H1 (cell line): Measurements from ENCODE around the gene SLC2A2.

Experiments used
- CTCF ChIP-seq, 3 experiments: IDR thresholded peaks; 1 replicate in 2 of 3; 2 replicates in 1 of 3; pipeline versions ENCODE4 v1.5.1 to v1.6.1; 2011; ENCODE audit warnings: low read length in 3 of 3, mild to moderate bottlenecking in 3 of 3, inconsistent platforms in 2 of 3, low read depth in 1 of 3, moderate library complexity in 1 of 3; ENCODE audit not compliant: insufficient read depth in 1 of 3; ENCODE audit errors: control extremely low read depth in 1 of 3
- EZH2 ChIP-seq: fragments of 200-600 bp; sonication (generic); IDR thresholded peaks from 2 replicates; pipeline ENCODE4 v1.7.1; 2012; ENCODE audit warnings: low read depth, mild to moderate bottlenecking, moderate library complexity, low read length, inconsistent platforms; ENCODE audit not compliant: severe bottlenecking
- SP2 ChIP-seq: IDR thresholded peaks from 2 replicates; pipeline ENCODE4 v1.6.1; 2012; ENCODE audit warnings: mild to moderate bottlenecking, low read length, inconsistent platforms
- SP4 ChIP-seq: IDR thresholded peaks from 2 replicates; pipeline ENCODE4 v1.6.1; 2012; ENCODE audit warnings: low read length, inconsistent platforms
- TBP ChIP-seq: IDR thresholded peaks from 2 replicates; pipeline ENCODE4 v1.6.1; 2011; ENCODE audit warnings: low read depth, low read length, improper control_type of control experiment

GRCh38 chr3:170999737-171000242 is 26.7 kb downstream of the SLC2A2 start:
- TF ChIP-seq EZH2 (no peak), CTCF (IDR thresholded peaks at IDR 0.05; ENCODE audit: control extremely low read depth in 1 of 3, insufficient read depth in 1 of 3, low read depth in 1 of 3, low read length in 3 of 3) (no peak), SP2 (no peak), SP4 (no peak), TBP (no peak)
